WERI-Rb-1 (cell line): ENCODE data around the gene XPO6.

ENCODE experiments used
- DNase-seq: peaks from one replicate; pipeline ENCODE4 v3.0.0-alpha.2; 2020
- H3K27ac ChIP-seq: fragments of 250-450 bp; sonication (Bioruptor Pico); 2 replicates; pipeline ENCODE4 v1.5.1; 2020; ENCODE audit warnings: mild to moderate bottlenecking, moderate library complexity
- H3K27me3 ChIP-seq: fragments of 250-450 bp; sonication (Bioruptor Pico); 2 replicates; pipeline ENCODE4 v1.5.1; 2021; ENCODE audit warnings: mild to moderate bottlenecking, low read depth, moderate library complexity; ENCODE audit not compliant: insufficient read depth, severe bottlenecking
- H3K36me3 ChIP-seq: fragments of 250-450 bp; sonication (Bioruptor Pico); 2 replicates; pipeline ENCODE4 v1.5.1; 2020; ENCODE audit warnings: mild to moderate bottlenecking, moderate library complexity
- H3K4me3 ChIP-seq: 2 replicates; pipeline ENCODE4 v1.5.1; 2011; ENCODE audit warnings: low read depth, mild to moderate bottlenecking, control low read depth, low read length
- H3K9me3 ChIP-seq: fragments of 250-450 bp; sonication (Bioruptor Pico); 2 replicates; pipeline ENCODE4 v1.5.1; 2021; ENCODE audit warnings: mild to moderate bottlenecking, moderate library complexity; ENCODE audit not compliant: severe bottlenecking
- TF ChIP-seq, protein P1 (sequence below): IDR thresholded peaks from 2 replicates; pipeline ENCODE4 v1.5.1; 2011; ENCODE audit warnings: low read depth, mild to moderate bottlenecking, control low read depth, inconsistent platforms, low read length

Gene XPO6

DNA sequence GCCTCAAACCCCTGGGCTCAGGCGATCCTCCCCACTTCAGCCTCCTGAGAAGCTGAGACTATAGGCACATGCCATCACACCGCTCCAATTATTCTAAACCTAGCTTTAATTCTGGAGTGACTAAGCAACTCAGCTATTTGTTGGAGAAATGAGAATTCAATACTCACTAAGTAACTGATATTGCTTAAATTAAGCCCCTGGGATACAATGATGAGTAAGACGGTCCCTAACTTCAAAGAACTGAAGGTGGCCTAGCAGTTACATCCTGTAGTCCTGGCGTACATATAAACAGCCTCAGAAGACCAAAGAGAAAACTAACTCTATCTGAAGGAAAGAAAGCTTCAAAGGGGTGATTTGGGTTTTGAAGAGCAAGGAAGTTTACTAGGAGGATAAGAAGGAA, 25.0 kb downstream of the XPO6 start:
- Histone ChIP-seq H3K27me3 (no peaks in the 10 kb centered on the region), H3K27ac (no peak overlapping the region), H3K9me3 (no peaks in the 10 kb centered on the region), H3K4me3 (no peak overlapping the region), H3K36me3 (peaks cover 16% of the 10 kb centered on the region)
- DNase-seq, result no peak
- TF ChIP-seq, protein P1, sequence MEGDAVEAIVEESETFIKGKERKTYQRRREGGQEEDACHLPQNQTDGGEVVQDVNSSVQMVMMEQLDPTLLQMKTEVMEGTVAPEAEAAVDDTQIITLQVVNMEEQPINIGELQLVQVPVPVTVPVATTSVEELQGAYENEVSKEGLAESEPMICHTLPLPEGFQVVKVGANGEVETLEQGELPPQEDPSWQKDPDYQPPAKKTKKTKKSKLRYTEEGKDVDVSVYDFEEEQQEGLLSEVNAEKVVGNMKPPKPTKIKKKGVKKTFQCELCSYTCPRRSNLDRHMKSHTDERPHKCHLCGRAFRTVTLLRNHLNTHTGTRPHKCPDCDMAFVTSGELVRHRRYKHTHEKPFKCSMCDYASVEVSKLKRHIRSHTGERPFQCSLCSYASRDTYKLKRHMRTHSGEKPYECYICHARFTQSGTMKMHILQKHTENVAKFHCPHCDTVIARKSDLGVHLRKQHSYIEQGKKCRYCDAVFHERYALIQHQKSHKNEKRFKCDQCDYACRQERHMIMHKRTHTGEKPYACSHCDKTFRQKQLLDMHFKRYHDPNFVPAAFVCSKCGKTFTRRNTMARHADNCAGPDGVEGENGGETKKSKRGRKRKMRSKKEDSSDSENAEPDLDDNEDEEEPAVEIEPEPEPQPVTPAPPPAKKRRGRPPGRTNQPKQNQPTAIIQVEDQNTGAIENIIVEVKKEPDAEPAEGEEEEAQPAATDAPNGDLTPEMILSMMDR, result no peak

DNA sequence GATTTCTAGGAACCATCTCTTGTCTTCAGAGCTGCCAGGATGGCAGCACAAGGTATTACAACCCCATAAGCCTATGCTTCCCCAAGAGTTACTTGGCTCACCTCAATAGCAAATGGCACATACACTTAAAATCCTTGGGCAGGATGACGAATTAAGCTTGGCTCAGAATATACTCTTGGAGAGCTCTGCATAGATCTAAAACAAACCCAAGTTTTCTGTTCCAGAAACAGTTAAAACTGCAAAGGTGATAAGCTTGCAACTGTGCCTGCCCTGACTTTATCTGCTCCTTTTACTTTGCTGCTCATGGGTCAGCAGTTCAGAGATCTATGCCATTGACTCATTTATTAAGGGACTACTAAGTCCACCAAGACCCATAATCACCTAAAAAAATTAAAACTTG, 26.1 kb downstream of the XPO6 start:
- no peaks in the 10 kb centered on the region for H3K27me3 ChIP-seq
- no peaks in the 10 kb centered on the region for H3K9me3 ChIP-seq
- no peak overlapping the region for H3K4me3 ChIP-seq
- no peak overlapping the region for H3K27ac ChIP-seq
- peaks cover 12% of the 10 kb centered on the region for H3K36me3 ChIP-seq
- TF ChIP-seq, protein P1, result no peak
- DNase-seq, result no peak

DNA sequence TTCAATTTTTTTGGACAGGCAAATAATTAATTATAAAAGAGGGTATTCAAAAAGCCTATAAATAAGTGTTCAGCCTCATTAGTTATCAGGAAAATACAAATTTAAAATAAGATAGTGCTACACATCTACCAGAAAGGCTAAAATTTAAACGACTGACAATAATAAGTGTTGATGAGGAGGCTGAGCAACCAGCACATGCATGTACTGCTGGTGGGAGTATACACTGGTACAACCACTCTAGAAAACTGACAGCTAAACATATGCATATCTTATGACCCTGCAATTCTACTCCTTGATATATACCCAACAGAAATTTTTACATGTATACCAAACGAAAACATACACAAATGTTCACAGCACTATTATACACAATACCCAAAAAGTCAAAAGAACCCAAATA, 27.1 kb downstream of the XPO6 start:
- no peak for DNase-seq
- TF ChIP-seq, protein P1, result no peak
- no peaks in the 10 kb centered on the region for H3K9me3 ChIP-seq
- no peaks in the 10 kb centered on the region for H3K27me3 ChIP-seq
- no peak overlapping the region for H3K4me3 ChIP-seq
- peaks cover 12% of the 10 kb centered on the region for H3K36me3 ChIP-seq
- H3K27ac ChIP-seq, result no peak overlapping the region; the same call in 1 of the 2 replicates

DNA sequence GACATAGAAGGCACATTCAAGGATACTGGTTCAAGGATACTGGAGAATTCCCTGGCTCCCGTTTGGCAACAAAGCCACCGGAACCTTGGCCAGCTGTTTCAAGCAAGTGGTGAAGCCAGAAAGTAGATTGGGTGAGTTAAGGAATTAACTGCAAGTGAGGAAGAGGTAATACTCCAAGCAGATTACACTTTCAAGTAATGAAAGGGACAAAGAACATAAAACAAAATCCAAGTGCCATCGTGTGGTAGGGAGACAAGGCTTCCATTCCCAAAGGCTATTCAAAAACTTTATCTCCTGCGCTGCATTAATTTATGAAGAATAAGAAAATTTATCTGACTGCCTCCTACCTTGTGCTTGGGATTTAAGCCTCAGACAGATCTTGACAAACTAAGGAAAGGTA, 27.8 kb downstream of the XPO6 start:
- TF ChIP-seq, protein P1, result no peak
- H3K27me3 ChIP-seq, result no peaks in the 10 kb centered on the region
- no peaks in the 10 kb centered on the region for H3K9me3 ChIP-seq
- H3K36me3 ChIP-seq, result peaks cover 12% of the 10 kb centered on the region
- H3K4me3 ChIP-seq, result no peak overlapping the region
- DNase-seq, result no peak
- H3K27ac ChIP-seq, result no peak overlapping the region; the same call in 1 of the 2 replicates

DNA sequence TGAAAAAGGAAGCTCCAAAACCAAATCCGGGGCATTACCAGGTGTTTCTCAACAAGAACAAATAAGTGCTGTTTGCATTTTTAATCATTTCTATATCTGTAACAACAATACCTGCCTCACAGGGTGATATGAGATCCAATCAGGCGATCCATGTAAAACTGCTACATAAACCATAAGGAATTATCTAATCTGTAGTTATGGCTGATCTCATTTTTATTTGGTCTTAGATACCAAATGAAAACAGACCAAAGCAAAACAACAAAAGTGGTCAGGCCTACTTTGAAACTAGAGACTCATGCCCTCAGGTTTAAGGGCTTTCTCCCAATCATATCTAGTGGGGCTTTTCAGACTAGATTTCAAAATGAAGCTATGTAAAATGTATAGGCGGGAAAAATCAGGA, 28.3 kb downstream of the XPO6 start:
- Histone ChIP-seq H3K27ac (no peak overlapping the region), H3K36me3 (peaks cover 12% of the 10 kb centered on the region), H3K9me3 (no peaks in the 10 kb centered on the region), H3K27me3 (no peaks in the 10 kb centered on the region), H3K4me3 (no peak overlapping the region)
- DNase-seq, result no peak
- TF ChIP-seq, protein P1, result no peak

DNA sequence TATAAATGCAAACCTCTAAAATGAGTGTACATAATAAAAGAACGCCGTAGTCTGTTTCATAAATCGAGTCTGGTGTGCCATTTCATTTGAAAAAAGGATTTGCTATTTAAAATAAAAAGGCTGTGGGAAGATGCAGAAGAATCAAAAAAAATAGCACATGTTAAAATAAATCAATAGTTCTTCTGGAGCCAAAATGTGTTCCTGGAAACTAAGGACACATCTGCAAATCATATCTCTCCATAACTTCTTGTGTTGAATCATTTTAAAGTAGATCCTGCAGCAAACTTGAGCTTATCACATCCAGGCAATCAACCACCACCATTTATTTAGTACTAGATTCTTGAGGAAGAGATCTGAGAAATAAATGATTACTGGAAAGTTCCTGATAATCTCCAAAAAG, 29.0 kb downstream of the XPO6 start:
- no peak overlapping the region for H3K4me3 ChIP-seq
- TF ChIP-seq, protein P1, result no peak
- DNase-seq, result no peak
- H3K27ac ChIP-seq, result no peak overlapping the region
- H3K27me3 ChIP-seq, result no peaks in the 10 kb centered on the region
- H3K9me3 ChIP-seq, result no peaks in the 10 kb centered on the region
- peaks cover 7% of the 10 kb centered on the region for H3K36me3 ChIP-seq
